ENCODE measurements around the gene RIMBP3B.
"Not testable (repeated sequence)": the region's sequence is repeated elsewhere in the genome, so short reads cannot be mapped to it uniquely, and the experiment has no call there.

DNA sequence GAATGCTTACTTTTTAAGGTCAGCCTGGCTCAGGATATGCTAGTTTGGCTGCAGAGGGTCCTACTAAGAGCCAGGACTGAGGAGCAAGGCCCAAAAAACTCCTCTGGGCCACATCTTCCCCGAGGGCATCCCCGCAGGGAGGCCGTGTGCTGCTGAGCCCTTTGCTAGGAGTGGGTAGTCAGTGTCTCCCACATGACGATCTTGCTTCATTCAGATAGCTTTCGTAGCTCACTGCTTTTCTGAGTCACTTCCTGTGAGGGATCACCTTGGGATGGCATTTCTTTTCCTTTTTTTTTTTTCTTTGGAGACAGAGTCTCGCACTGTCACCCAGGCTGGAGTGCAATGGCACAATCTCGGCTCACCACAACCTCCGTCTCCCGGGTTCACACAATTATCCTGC is 6.5 kb downstream of the RIMBP3B start:
- not testable (repeated sequence) for TF ChIP-seq RAD21 (conservative IDR thresholded peaks at IDR 0.05 in 1 of 2, IDR thresholded peaks at IDR 0.05 in 1 of 2); ZC3H11A (IDR thresholded peaks at IDR 0.05)
- TF ChIP-seq, protein P1, sequence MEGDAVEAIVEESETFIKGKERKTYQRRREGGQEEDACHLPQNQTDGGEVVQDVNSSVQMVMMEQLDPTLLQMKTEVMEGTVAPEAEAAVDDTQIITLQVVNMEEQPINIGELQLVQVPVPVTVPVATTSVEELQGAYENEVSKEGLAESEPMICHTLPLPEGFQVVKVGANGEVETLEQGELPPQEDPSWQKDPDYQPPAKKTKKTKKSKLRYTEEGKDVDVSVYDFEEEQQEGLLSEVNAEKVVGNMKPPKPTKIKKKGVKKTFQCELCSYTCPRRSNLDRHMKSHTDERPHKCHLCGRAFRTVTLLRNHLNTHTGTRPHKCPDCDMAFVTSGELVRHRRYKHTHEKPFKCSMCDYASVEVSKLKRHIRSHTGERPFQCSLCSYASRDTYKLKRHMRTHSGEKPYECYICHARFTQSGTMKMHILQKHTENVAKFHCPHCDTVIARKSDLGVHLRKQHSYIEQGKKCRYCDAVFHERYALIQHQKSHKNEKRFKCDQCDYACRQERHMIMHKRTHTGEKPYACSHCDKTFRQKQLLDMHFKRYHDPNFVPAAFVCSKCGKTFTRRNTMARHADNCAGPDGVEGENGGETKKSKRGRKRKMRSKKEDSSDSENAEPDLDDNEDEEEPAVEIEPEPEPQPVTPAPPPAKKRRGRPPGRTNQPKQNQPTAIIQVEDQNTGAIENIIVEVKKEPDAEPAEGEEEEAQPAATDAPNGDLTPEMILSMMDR (IDR thresholded peaks at IDR 0.05), result not testable (repeated sequence)
